ENCODE results near the gene CARD9.
A peak's percentile ranks its signal among the peaks of the same experiment; 100 is the strongest.
"Not testable (repeated sequence)": the region's sequence is repeated elsewhere in the genome, so short reads cannot be mapped to it uniquely, and the experiment has no call there.

Gene CARD9

GRCh38 chr9:136331556-136332481 lies 41.6 kb downstream of the CARD9 start:
- peak; percentile 44 for DNase-seq

- DNase-seq = no peak
Measured at GRCh38 chr9:136331030-136331429, 42.4 kb downstream of the CARD9 start.

GRCh38 chr9:136330406-136330990 lies 43.0 kb downstream of the CARD9 start:
- DNase-seq = no peak

- no peak for DNase-seq
Measured at GRCh38 chr9:136329636-136330405, 43.6 kb downstream of the CARD9 start.

- DNase-seq = no peak
Measured at GRCh38 chr9:136329211-136329627, 44.2 kb downstream of the CARD9 start.

- peak; percentile 85 for DNase-seq
Measured at GRCh38 chr9:136328622-136329041, 44.8 kb downstream of the CARD9 start.

GRCh38 chr9:136328011-136328621 lies 45.4 kb downstream of the CARD9 start:
- no peak for DNase-seq

- peak; percentile 60 for DNase-seq
Measured at GRCh38 chr9:136327304-136327974, 46.0 kb downstream of the CARD9 start, which contains the start of gene GPSM1. TSS of gene GPSM1 (plus strand) at chr9:136327539. CDS start at chr9:136327696, 157 bp downstream.

GRCh38 chr9:136326761-136327303 lies 46.6 kb downstream of the CARD9 start:
- DNase-seq = no peak

GRCh38 chr9:136326061-136326760 lies 47.3 kb downstream of the CARD9 start:
- peak; percentile 30 for DNase-seq

GRCh38 chr9:136325358-136325757 lies 48.1 kb downstream of the CARD9 start:
- no peak for DNase-seq

- DNase-seq = peak; percentile 50
Measured at GRCh38 chr9:136324501-136325300, 48.8 kb downstream of the CARD9 start.

GRCh38 chr9:136323371-136323789 lies 50.1 kb downstream of the CARD9 start:
- DNase-seq = no peak

GRCh38 chr9:136322756-136323330 lies 50.6 kb downstream of the CARD9 start:
- no peak for DNase-seq

GRCh38 chr9:136321561-136321960 lies 51.9 kb downstream of the CARD9 start:
- no peak for DNase-seq

- DNase-seq = not testable (repeated sequence)
Measured at GRCh38 chr9:136320972-136321371, 52.5 kb downstream of the CARD9 start.

GRCh38 chr9:136319955-136320354 lies 53.5 kb downstream of the CARD9 start:
- DNase-seq = not testable (repeated sequence)

- DNase-seq = not testable (repeated sequence)
Measured at GRCh38 chr9:136319244-136319643, 54.2 kb downstream of the CARD9 start.

- no peak for DNase-seq
Measured at GRCh38 chr9:136318776-136319241, 54.7 kb downstream of the CARD9 start.
